COLO668 (cell line): ENCODE measurements around the gene FTH1.
A peak's percentile ranks its signal among the peaks of the same experiment; 100 is the strongest.
"Not testable (repeated sequence)": the region's sequence is repeated elsewhere in the genome, so short reads cannot be mapped to it uniquely, and the experiment has no call there.

Experiments used
- DNase-seq: peaks from one replicate; lab custom pipeline; 2025; ENCODE audit not compliant: unreplicated experiment; lab: John Stamatoyannopoulos, UW

Gene FTH1

DNA sequence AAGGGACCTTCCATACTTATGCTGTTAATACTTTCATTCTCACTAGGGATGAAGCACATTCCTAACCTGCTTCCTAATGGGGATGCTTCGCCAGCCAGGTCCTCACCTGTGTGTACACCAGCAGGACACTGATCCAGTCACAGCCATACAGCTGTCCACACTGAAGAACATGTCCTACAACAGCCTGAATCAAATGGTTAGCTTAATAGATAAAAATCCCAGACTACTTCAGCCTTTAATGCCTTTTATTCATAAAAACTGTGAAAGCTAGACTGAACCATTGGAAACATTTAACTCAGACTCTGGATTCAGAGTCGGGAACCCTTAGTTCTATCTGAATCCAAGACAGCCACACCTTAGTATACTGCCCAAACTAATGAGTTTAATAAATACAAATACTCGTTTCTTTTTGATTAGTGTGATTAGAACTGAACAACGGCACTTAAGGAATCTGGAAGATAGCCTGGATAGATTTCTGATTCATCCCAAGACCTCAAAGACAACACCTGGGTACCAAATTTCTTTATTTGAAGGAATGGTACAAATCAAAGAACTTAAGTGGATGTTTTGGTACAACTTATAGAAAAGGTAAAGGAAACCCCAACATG is 3.3 kb downstream of the FTH1 start:
- no peak for DNase-seq

DNA sequence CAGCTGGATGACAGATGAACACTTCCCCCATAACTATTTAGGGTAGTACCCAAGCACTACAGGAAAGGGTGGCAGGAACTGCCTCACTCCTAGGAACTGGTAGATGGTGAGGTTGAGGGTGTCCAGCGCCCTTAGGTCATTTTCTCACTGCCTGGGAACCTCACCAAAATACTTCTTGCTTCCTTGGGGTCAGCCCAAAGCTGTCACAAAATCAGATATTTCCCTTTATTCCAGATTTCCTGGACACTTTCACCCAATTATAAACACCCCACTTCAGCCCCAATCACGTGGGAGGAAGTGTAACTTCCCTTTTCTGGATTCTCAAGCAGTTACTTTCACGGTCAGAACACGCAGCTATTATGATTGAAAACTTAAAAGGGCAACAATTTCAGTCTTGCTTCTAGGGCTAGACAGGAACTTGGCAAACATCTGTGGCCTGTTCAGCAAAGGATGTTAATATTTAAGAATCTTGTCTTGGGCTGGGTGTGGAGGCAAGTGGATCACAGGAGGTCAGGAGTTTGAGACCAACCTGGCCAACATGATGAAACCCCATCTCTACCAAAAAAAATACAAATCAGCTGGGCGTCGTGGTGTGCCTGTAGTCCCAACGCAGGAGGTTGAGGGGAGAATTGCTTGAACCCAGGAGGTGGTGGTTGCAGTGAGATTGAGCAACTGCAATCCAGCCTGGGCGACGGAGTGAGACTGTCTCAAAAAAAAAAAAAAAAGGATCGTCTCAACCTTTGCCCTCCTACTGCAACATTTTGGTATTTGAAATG is 4.0 kb downstream of the FTH1 start:
- no peak for DNase-seq

DNA sequence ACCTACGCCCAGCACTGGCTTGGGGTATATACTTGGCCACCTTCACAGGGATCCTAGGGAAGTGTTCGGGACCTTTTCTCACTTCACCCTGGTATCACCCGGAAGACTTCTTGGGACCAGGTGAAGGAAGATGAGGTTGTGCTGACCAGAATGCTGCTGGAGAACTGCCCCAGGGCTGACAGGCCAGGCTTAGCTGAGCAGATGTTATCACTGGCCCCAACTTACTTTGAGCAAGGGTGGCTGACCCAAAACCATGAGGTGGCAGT is 4.5 kb downstream of the FTH1 start:
- DNase-seq, result no peak

DNA sequence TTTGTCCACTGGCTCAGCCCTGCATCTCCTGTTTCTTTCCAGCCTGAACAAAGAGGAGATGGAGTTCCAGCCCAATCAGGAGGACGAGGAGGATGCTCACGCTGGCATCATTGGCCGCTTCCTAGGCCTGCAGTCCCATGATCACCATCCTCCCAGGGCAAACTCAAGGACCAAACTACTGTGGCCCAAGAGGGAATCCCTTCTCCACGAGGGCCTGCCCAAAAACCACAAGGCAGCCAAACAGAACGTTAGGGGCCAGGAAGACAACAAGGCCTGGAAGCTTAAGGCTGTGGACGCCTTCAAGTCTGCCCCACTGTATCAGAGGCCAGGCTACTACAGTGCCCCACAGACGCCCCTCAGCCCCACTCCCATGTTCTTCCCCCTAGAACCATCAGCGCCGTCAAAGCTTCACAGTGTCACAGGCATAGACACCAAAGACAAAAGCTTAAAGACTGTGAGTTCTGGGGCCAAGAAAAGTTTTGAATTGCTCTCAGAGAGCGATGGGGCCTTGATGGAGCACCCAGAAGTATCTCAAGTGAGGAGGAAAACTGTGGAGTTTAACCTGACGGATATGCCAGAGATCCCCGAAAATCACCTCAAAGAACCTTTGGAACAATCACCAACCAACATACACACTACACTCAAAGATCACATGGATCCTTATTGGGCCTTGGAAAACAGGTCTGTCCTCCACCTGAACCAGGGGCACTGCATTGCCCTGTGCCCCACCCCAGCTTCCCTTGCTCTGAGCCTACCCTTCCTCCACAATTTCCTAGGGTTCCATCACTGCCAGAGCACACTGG is 5.0 kb downstream of the FTH1 start:
- DNase-seq, result no peak

DNA sequence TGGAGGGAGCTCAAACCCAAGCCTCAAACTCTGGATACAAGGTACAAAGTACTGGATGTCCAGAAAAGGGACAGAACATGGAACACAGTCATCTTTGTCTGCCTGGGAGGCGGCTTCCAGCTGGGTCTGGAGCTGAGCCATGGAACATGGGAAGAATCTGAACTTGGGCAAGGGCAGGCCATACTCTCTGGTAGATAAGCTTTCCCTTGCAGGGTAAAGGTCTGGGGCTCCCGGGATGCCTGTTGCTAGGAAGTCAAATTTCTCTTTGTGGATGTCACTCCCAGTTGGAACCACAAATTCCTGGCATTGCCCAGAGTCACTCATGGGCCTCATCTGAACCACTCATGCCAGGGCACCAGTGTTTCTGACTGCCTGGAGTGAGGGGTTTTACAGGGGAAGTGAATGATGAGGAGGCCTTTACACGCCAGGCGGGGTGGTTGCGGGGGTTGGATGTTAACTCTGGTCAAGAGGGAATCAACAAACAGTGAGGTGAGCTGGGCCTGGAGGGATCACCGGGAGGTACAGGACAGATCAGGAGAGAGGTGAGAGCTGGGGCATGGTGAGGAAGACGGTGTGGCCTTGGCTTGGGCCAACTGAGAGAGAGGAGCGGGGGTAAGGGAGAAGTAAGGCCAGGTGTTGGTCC is 5.7 kb downstream of the FTH1 start:
- no peak for DNase-seq

DNA sequence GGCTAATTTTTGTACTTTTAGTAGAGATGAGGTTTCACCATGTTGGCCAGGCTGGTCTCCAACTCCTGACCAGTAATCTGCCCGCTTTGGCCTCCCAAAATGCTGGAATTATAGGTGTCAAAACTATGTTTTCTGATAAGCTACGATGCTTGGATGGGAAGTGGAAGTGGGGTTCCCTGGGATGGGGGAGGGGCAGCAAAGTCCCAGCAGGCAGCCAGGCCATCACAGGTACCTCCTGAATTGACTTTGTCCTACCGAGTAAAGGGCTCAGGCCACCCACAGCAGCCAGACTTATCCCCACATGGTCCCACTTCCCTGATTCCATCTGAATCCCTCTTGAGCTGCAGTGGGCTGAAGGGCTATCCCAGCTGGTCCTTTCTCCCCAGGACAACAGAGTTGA is 6.9 kb downstream of the FTH1 start:
- DNase-seq, result no peak

DNA sequence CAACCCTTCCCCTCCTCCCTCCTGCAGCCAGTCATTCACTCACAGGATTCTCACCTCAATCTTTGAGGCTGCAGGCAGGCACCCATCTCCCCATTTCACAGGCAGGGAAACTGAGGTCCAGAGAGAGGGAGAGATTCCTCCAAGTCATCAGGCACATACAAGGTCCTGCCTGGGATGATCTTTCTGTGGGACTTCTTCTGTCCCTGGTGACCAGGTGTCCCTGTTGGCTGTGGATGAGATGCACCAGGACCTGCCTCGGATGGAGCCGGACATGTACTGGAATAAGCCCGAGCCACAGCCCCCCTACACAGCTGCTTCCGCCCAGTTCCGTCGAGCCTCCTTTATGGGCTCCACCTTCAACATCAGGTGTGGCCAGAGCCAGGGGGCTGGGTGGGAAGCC is 7.8 kb downstream of the FTH1 start:
- no peak for DNase-seq

DNA sequence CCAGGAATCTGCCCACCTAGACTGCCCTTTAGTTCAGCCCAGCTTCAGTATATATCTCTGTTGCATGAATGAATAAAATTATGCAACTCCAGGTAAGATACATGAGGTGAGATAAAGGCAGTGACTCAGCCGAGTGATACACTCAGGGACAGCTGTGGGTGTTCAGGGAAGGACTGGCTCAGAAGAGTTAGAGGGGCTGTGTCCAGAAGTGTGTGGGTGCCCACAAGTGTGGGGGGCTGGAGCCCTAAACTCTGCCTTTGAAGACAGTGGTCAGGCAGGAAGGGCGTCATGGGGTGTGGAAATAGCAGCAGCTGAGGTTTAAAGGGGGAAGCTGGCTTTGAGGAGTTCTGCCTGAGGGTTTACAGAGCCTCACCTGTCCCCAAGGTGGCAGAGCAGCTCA is 8.3 kb downstream of the FTH1 start:
- DNase-seq, result no peak

DNA sequence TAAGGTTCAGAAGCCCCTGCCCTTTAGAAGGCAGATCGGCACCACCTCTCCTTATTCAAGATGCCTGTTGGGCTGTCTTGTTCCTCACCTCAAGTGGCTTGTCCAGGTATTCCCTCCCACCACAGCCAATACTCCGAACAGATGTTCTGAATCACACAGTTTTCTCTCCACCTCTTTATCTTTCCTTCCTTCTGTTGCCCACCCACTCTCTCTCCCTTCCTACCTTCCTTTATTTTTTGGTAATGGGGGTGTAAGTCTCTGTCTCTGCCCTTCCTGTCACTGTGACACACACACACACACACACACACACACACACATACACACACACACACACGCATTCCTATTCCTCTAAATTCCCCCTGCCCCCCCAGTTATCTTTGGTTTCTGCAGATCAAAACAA is 8.8 kb downstream of the FTH1 start:
- no peak for DNase-seq

DNA sequence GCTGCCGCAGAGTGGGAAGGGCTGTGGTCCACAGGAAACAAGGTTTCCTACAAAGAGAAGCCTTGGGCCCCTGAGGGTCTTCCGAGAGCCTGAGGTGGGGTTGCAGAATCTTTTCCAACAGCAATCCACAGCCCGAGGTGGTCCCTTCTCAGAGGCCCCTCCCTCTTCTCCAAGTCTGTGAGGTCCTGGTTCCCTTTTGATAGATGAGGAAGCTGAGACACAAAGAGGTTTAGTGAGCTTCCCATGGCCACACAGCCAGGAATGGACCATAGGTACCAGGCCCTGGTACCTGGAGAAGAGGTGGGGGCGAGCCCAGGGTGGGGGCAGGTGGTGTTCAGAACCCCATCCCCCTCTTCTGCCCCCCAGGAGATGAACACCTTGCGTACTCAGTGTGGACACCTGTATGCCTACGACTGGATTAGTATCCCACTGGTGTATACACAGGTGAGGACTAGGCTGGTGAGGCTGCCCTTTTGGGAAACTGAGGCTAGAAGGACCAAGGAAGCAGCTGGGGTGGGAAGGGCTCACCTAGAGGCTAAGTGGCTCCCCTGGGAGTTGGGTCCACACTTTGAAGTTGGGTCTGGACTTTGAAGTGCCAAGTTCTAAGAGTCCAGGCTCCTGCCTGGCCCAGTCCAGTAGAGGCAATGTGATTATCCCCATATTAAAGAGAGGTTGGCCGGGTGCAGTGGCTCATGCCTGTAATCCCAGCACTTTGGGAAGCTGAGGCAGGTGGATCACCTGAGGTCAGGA is 10.2 kb downstream of the FTH1 start:
- DNase-seq, result no peak

DNA sequence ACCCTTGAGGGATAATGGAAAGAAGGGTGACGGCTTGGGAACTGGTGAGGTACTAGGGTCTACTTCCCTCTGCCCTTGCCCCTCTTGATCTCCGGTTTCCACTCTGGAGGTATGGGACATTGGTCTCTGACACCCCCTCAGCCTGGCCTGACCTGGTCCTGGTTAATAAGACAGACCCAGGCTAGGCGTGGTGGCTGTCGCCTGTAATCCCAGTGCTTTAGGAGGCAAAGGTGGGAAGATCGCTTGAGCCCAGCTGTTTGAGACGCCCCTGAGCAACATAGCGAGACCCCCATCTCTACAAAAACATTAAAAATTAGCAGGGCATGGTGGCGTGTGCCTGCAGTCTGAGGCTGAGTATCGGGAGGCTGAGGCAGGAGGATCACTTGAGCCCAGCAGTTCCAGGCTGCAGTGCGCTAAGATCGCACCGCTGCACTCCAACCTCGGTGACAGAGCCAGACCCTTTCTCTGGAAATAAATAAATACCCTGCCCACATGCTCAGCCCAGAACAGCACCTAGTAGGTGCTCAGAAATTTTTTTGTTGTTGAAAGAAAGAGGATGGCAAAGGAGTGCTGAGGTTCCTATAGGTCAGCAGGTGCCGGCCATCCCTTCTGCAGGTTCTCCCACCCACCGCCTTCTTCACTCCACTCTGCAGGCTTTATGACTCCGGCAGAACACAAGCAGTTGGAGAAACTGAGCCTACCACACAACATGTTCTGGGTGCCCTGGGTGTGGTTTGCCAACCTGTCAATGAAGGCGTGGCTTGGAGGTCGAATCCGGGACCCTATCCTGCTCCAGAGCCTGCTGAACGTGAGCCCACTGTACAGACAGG is 11.0 kb downstream of the FTH1 start:
- no peak for DNase-seq

DNA sequence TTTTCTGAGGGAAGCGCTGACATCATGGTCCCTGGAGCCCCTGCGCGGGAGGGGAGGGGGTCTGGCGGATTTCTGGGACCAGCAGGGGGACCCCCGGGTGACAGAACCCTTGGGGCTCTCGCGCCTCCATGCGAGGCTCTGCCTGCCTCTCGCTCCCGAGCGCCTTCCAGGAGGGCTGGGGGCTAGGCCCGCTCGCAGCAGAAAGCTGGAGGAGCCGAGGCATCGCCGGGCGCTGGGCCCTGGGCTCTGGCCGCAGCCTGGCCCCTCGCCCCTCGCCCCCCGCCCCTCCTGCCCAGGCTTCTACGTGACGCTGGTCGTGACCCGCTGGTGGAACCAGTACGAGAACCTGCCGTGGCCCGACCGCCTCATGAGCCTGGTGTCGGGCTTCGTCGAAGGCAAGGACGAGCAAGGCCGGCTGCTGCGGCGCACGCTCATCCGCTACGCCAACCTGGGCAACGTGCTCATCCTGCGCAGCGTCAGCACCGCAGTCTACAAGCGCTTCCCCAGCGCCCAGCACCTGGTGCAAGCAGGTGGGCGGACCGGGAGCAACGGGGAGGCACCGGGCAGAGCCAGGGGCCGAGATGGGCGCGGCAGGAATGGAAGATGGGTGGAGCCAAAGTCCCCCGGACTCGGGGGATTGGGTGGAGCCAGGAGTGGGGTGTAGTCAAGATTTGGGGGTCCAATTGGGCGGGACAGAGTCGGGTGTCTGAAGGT is 11.9 kb downstream of the FTH1 start:
- DNase-seq, result peak; percentile 62

DNA sequence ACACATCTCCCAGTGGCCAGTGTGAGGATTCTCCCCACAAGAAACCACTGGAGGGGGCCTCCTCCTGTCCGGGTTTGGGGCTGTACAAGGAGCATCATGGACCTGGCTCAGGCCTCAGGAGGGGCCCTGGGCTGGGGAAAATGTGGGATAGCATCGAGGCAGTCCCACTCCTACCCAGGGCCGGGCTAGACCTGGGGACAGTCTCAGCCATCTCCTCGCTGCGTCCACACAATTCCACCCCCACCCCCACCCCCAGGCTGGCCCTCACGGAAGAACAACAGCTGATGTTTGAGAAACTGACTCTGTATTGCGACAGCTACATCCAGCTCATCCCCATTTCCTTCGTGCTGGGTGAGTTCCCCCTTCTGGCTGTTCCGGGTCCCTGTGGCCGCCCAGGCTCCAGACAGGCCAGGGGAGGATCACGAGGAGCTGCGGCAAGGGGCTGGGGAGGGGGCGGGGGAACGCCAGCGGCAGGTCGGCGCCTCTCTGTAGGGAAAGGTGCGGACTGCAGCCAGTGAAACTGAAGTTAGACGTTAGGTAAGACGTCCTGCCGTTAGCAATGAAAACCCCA is 12.5 kb downstream of the FTH1 start:
- DNase-seq, result no peak

DNA sequence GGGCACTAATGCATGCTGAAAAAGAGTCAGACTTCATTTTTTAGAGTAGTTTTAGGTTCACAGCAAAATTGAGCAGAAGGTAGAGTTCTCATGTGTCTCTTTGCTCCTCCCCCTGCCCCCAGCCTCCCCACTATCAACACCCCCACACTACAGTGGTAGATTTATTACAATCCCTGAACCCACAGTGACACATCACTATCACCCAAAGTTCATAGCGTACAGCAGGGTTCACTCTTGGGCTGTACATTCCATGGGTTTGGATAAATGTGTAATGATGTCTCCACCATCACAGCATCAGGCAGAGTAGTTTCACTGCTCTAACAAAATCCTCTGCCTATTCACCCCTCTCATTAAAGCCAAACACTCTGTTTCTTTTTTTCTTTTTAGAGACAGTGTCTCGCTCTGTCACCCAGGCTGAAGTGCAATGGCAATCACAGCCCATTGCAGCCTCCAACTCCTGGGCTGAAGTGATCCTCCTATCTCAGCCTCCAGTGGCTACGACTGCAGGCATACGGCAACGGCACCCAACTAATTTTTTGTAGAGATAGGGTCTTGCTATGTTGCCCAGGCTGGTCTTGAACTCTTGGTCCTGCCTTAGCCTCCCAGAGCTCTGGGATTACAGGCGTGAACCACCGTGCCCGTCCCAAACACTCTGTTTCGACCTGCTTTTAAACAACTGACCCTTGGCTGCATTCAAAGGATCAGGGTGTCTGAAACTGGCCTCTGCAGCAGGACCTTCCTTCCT is 13.2 kb downstream of the FTH1 start:
- DNase-seq, result no peak

DNA sequence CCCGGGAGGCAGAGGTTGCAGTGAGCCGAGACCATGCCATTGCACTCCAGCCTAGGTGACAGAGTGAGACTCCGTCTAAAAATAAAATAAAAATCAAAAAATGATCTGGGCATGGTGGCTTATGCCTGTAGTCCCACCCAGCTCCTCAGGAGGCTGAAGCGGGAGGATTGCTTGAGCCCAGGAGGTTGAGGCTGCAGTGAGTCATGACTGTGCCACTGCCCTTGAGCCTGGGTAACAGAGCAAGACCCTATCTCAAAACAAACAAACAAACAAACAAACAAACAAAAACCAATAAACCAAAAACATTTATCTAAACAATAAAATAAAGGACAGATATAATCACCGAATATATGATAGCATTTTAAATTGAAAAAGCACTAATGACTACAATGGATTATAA is 13.8 kb downstream of the FTH1 start:
- not testable (repeated sequence) for DNase-seq

DNA sequence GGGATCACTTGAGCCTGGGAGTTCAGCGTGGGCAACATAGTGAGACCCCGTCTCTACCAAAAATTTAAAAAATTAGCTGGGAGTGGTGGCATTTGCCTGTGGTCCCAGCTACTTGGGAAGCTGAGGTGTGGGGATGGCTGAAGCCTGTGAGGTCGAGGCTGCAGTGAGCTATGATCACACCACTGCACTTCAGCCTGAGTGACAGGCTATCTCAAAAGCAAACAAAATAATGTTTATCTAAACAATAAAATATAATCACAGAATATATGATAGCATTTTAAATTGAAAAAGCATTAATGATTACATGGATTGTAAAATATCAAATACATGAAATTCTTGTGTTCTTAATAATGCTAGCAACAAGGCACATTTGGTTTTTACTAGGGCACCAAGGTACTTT is 14.6 kb downstream of the FTH1 start:
- no peak for DNase-seq

DNA sequence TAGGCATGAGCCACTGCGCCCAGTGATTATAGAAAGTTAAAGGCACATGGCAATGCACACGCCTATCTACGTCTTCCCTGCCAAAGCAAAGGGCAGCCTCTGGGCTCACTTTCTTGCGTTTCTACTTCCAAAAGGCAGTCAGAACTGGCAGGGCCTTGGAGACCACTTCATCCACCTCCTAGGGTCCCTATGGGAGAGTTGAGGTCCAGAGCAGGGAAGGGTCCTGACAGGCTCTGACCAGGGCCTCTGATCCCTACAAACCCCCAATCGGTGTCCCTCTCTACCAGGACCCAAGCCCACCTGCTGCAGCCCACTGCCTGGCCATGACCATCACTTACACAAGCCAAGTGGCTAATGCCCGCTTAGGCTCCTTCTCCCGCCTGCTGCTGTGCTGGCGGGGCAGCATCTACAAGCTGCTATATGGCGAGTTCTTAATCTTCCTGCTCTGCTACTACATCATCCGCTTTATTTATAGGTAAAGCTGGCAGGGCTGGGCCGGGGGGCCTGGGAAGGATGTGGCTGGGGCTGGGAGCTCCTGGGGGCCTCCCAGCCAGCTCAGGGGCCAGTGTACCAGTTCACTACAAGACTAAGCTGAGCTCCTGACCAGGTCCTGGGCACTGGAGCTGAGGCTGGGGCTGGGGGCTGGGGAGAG is 15.8 kb downstream of the FTH1 start:
- DNase-seq, result no peak

DNA sequence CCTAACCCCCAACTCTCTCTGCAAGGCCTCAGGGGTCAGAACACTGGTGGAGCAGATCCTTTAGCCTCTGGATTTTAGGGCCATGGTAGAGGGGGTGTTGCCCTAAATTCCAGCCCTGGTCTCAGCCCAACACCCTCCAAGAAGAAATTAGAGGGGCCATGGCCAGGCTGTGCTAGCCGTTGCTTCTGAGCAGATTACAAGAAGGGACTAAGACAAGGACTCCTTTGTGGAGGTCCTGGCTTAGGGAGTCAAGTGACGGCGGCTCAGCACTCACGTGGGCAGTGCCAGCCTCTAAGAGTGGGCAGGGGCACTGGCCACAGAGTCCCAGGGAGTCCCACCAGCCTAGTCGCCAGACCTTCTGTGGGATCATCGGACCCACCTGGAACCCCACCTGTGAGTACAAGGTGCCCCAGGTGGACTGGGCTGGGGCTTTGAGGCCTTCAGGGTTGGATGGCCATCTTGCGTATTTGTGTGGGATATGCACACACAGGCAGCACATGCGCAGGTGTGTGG is 17.3 kb downstream of the FTH1 start, which contains the start of gene BEST1:
Gene BEST1, plus strand, starts transcription at position 317 of the 513 bp plus-strand sequence. CDS start 1,456 bp downstream, outside the sequence.
- DNase-seq, result no peak
